Measurements from ENCODE around the gene ATXN7. TPM values are rescaled to one million over a fixed set of nuclear protein-coding genes. Genes with fewer than 3 reads are reported as not detected.

Gene ATXN7
- total RNA-seq, 1 experiment from 2014 or later = 11.3 TPM

DNA sequence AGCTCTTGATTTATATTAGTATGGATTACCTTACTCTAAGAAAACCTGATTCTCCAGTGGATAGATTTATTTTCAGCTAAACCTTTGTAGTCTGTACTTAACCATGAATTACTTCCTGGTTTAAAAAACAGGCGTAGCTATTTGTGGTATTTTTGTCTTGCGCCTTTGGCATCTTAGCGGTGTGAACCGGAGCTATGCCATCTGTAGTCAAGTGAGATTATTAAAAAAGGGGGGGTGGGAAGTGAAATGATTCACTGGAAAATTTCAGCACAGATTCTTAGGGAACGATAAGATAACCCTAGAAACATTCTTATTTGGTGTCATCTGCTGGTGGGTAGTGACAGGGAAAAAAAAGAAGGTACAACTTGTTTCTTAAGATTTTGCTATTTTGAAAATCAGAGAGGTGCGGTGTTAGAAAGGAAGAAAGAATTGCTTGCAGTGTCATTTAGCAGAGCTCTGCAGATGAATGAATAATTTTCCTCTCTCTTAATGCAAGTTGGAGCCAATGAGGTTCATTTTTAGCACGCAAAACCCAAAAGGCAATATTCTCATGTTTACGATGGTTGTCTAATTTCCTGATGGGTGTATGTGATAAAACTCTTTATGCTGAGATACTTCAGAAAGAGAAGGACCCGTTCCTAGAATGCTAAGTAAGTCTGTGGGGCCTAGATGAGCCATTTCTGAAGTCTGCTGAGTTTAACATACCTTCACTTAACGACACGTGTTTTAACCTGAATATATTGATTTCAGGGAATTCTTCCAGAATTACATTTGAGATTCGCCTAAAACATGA lies 115.6 kb downstream of the ATXN7 start:
- no TSS peak for BruUV-seq (replicated peaks)
- no peaks in the 10 kb centered on the region for H3K27me3 ChIP-seq (replicated peaks; ENCODE audit: insufficient read depth, low read depth, low read length, poor library complexity)
- no peak overlapping the region for H3K4me3 ChIP-seq (ENCODE audit: low read depth, low read length, poor library complexity, severe bottlenecking)
- H3K27ac ChIP-seq (ENCODE audit: low read depth, low read length, poor library complexity, severe bottlenecking) = no peak overlapping the region
- DNase-seq (ENCODE audit: low spot score) = no peak
- intact Hi-C loops (cut with micrococcal nuclease; ENCODE audit: unreplicated experiment) = no loop called here
- peaks cover 15% of the 10 kb centered on the region for H3K4me1 ChIP-seq (ENCODE audit: insufficient read depth, low read length, poor library complexity, severe bottlenecking)
- ChIA-PET POLR2A (ENCODE audit: low non-redundant PET) (no interaction called here), CTCF (no interaction called here)
- TF ChIP-seq EZH2 (IDR thresholded peaks at IDR 0.05; ENCODE audit: borderline replicate concordance, low read depth, low read length, poor library complexity, severe bottlenecking) = no peak
- TF ChIP-seq, protein P1, sequence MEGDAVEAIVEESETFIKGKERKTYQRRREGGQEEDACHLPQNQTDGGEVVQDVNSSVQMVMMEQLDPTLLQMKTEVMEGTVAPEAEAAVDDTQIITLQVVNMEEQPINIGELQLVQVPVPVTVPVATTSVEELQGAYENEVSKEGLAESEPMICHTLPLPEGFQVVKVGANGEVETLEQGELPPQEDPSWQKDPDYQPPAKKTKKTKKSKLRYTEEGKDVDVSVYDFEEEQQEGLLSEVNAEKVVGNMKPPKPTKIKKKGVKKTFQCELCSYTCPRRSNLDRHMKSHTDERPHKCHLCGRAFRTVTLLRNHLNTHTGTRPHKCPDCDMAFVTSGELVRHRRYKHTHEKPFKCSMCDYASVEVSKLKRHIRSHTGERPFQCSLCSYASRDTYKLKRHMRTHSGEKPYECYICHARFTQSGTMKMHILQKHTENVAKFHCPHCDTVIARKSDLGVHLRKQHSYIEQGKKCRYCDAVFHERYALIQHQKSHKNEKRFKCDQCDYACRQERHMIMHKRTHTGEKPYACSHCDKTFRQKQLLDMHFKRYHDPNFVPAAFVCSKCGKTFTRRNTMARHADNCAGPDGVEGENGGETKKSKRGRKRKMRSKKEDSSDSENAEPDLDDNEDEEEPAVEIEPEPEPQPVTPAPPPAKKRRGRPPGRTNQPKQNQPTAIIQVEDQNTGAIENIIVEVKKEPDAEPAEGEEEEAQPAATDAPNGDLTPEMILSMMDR (conservative IDR thresholded peaks at IDR 0.05; ENCODE audit: low read depth, low read length) = no peak
- H3K36me3 ChIP-seq (ENCODE audit: insufficient read depth, low read length, poor library complexity, severe bottlenecking) = no peaks in the 10 kb centered on the region
- H3K9me3 ChIP-seq (ENCODE audit: low read depth, low read length, poor library complexity, severe bottlenecking) = no peaks in the 10 kb centered on the region

DNA sequence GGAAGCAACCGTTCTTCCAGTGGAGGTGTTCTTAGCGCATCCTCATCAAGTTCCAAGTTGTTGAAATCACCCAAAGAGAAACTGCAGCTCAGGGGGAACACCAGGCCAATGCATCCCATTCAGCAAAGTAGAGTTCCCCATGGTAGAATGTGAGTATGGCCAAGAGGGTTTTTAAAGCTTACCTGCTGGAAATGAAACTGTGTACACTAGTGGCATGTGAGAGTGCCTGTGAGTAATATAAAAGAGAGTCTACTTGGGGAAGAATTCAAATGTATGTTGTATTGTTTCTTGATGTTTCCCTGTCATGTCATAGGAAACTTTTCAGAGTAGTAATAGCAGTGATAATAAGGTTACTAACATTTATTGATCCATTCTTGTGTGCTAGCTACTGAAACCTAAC lies 116.4 kb downstream of the ATXN7 start:
- Histone ChIP-seq H3K4me3 (ENCODE audit: low read depth, low read length, poor library complexity, severe bottlenecking) (no peak overlapping the region), H3K4me1 (ENCODE audit: insufficient read depth, low read length, poor library complexity, severe bottlenecking) (peaks cover 15% of the 10 kb centered on the region), H3K36me3 (ENCODE audit: insufficient read depth, low read length, poor library complexity, severe bottlenecking) (no peaks in the 10 kb centered on the region), H3K27me3 (replicated peaks; ENCODE audit: insufficient read depth, low read depth, low read length, poor library complexity) (no peaks in the 10 kb centered on the region), H3K27ac (ENCODE audit: low read depth, low read length, poor library complexity, severe bottlenecking) (no peak overlapping the region), H3K9me3 (ENCODE audit: low read depth, low read length, poor library complexity, severe bottlenecking) (no peaks in the 10 kb centered on the region)
- DNase-seq (ENCODE audit: low spot score) = no peak
- ChIA-PET POLR2A (ENCODE audit: low non-redundant PET) (interaction anchor here (0.6 kb wide), 1 partner anchor 1693 kb away, joined by 3 read pairs; no protein-coding TSS in a partner anchor), CTCF (no interaction called here)
- BruUV-seq (replicated peaks) = no TSS peak
- TF ChIP-seq, protein P1 (conservative IDR thresholded peaks at IDR 0.05; ENCODE audit: low read depth, low read length) = no peak
- TF ChIP-seq EZH2 (IDR thresholded peaks at IDR 0.05; ENCODE audit: borderline replicate concordance, low read depth, low read length, poor library complexity, severe bottlenecking) = no peak
- intact Hi-C loops (cut with micrococcal nuclease; ENCODE audit: unreplicated experiment) = no loop called here

DNA sequence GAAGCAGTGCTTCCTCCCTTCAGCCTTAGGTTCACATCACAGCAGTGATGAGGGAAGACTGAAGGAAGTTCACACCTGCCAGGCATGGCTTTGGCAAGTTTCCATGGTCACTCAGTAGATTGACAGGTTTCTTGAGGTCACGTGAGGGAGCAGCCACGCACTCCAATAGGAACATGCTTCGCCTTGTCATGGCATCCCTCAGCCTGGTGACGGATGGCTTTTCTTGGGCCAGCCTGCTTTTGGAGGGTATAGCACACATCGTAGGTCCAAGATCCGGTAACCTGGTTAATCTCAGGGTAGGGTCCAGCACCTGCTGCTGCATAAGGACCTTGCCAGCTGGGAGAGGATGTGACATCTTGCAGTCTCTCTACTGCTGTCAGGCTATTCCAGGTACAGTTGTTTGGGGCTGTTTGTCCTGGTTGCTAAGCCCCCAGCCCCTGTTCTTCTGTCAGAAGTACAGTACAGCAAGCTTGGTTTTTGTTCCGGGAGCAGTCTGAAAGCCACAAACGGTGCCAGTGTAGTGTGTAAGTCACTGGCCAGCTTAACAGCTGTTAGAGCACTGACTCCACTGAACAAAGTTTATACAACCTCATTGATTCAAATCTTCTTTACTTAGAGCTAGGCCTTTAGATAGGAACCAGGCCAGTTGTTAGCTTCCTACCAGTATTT lies 117.3 kb downstream of the ATXN7 start:
- no peak for TF ChIP-seq EZH2 (IDR thresholded peaks at IDR 0.05; ENCODE audit: borderline replicate concordance, low read depth, low read length, poor library complexity, severe bottlenecking)
- no peak overlapping the region for H3K4me3 ChIP-seq (ENCODE audit: low read depth, low read length, poor library complexity, severe bottlenecking)
- H3K9me3 ChIP-seq (ENCODE audit: low read depth, low read length, poor library complexity, severe bottlenecking) = no peaks in the 10 kb centered on the region
- no peak overlapping the region for H3K27ac ChIP-seq (ENCODE audit: low read depth, low read length, poor library complexity, severe bottlenecking)
- H3K4me1 ChIP-seq (ENCODE audit: insufficient read depth, low read length, poor library complexity, severe bottlenecking) = peaks cover 8% of the 10 kb centered on the region
- POLR2A ChIA-PET (ENCODE audit: low non-redundant PET) = no interaction called here
- no peaks in the 10 kb centered on the region for H3K36me3 ChIP-seq (ENCODE audit: insufficient read depth, low read length, poor library complexity, severe bottlenecking)
- BruUV-seq (replicated peaks) = no TSS peak
- H3K27me3 ChIP-seq (replicated peaks; ENCODE audit: insufficient read depth, low read depth, low read length, poor library complexity) = no peaks in the 10 kb centered on the region
- CTCF ChIA-PET = no interaction called here
- no peak for DNase-seq (ENCODE audit: low spot score)
- intact Hi-C loops (cut with micrococcal nuclease; ENCODE audit: unreplicated experiment) = no loop called here
